GM06990 (cell line): ENCODE data around the gene TUBGCP6.

Source experiments
- DNase-seq: peaks from one replicate; pipeline ENCODE4 v3.0.0-alpha.2; 2011; ENCODE audit not compliant: insufficient read length; ENCODE audit errors: extremely low read depth
- H3K27me3 ChIP-seq: replicated peaks from 2 replicates; pipeline ENCODE4 v1.6.0; 2011; ENCODE audit warnings: low read length; ENCODE audit not compliant: control insufficient read depth, insufficient read depth
- H3K36me3 ChIP-seq: 2 replicates; pipeline ENCODE4 v1.5.1; 2011; ENCODE audit warnings: low read length; ENCODE audit not compliant: control insufficient read depth, insufficient read depth
- H3K4me3 ChIP-seq: replicated peaks from 2 replicates; pipeline ENCODE4 v1.5.1; 2011; ENCODE audit warnings: low read depth, mild to moderate bottlenecking, control low read depth, low read length
- CTCF ChIP-seq: IDR thresholded peaks from 2 replicates; pipeline ENCODE4 v1.5.1; 2011; ENCODE audit warnings: low read length, control low read depth, mild to moderate bottlenecking, inconsistent platforms; ENCODE audit not compliant: insufficient read depth, poor library complexity, severe bottlenecking

TUBGCP6 gene

DNA sequence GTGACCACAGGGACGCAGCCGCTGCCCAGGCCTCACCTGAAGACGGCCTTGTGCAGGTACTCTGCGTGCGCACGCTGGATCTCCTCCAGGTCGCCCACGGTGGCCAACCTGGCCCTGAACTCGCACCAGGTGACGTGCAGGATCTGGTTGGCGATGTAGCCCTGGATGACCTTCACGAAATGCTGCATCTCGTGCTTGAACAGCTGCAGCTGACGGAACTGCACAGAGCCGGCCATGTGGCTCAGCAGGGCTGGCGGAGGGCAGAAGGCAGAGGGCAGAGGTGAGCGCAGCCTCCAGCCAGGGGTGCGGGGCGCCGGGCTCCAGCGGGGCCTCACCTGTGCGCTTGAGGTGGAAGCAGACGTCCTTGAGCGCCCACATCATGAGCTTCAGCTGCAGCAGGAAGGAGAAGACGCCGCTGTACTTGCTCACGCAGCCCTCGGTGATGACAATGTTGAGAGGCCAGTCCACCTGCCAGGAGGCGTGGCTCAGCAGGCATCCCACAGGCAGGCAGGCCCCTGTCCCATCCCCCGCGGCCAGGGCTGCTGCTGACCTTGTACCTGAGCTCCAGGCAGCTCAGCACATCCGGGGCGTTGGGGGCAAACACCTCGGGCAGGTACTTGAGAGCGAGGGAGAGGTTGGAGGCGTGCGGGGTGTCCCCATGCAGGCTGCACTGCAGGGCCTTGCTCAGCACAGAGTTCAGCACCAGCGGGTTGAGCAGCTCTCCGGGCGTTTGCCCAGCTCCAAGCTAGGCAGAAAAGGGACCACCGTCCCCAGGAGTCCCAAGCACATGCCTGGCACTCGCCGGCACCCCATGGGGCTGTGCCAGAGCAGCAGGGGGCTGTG, 26.4 kb downstream of the TUBGCP6 start:
- no peak for DNase-seq
- TF ChIP-seq CTCF, result no peak
- Histone ChIP-seq H3K27me3 (no peaks in the 10 kb centered on the region), H3K36me3 (peaks cover 62% of the 10 kb centered on the region), H3K4me3 (no peak overlapping the region)

DNA sequence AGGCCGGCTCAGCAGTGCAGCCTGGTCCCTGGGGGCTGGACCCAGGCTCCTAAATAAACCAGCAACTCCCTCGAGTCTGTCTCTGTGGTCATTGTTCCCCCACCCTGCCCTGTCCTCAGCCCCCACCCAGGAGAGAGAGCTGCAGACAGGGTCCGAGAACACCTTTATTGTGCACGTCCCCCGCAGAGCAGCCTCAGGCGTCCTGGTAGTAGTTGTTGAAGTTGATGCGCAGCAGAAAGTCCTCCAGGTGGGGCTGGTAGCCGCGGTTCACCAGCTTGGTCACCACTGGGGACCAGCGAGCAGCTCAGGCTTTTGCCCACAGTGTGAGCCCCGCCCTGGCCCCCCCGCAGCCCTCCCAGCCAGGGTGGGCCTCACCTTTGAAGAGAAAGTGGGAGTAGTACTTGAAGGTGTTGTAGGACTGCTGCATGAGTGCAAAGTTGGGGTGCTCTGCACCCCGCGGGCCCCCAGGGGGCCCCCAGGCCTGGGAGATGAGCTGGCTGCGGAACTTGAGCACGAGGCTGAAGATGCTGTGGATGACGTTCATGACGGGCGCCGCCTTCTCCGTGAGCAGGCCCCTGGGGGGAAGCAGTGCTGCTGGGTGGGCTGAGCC, 27.2 kb downstream of the TUBGCP6 start:
- Histone ChIP-seq H3K36me3 (peaks cover 62% of the 10 kb centered on the region), H3K4me3 (no peak overlapping the region), H3K27me3 (no peaks in the 10 kb centered on the region)
- DNase-seq, result no peak
- no peak for TF ChIP-seq CTCF

- DNase-seq, result no peak
- TF ChIP-seq CTCF, result no peak
- Histone ChIP-seq H3K4me3 (no peak overlapping the region), H3K36me3 (peaks cover 56% of the 10 kb centered on the region), H3K27me3 (no peaks in the 10 kb centered on the region)
Observed at GRCh38 chr22:50216684-50217520, 27.9 kb downstream of the TUBGCP6 start.

GRCh38 chr22:50216055-50216683, 28.7 kb downstream of the TUBGCP6 start:
- no peak overlapping the region for H3K4me3 ChIP-seq
- no peak for DNase-seq
- H3K27me3 ChIP-seq, result no peaks in the 10 kb centered on the region
- H3K36me3 ChIP-seq, result peaks cover 50% of the 10 kb centered on the region
- TF ChIP-seq CTCF, result no peak

GRCh38 chr22:50215297-50216054, 29.3 kb downstream of the TUBGCP6 start:
- H3K36me3 ChIP-seq, result peaks cover 53% of the 10 kb centered on the region
- no peak overlapping the region for H3K4me3 ChIP-seq
- DNase-seq, result no peak
- H3K27me3 ChIP-seq, result no peaks in the 10 kb centered on the region
- no peak for TF ChIP-seq CTCF
